HCT116 (cell line): ENCODE measurements around the gene TMEM86A. TPM values are rescaled to one million over a fixed set of nuclear protein-coding genes. Genes with fewer than 3 reads are reported as not detected.

Experiments used
- ATAC-seq: fragments of 200-7000 bp; cut with Tn5 transposase; 2 replicates; pipeline ENCODE4 v1.9.1; 2020; ENCODE audit warnings: mild to moderate bottlenecking, moderate library complexity
- BruUV-seq: library from RNA; stranded (reverse); fragments of 400-500 nt; replicated peaks from 2 replicates; lab custom pipeline; 2021; lab: Mats Ljungman, UMichigan
- CTCF ChIA-PET: fragments of 300-600 bp; sonication (Branson Sonifier 250); formaldehyde crosslinking; loops from one replicate; lab custom pipeline; 2021; ENCODE audit warnings: antibody characterized with exemption; lab: Charles Lee
- POLR2A ChIA-PET: fragments of 300-600, 350-600 bp; sonication (Branson Sonifier 250); formaldehyde crosslinking; loops from one replicate; lab custom pipeline; 2021; ENCODE audit warnings: antibody characterized with exemption; lab: Charles Lee
- RAD21 ChIA-PET, 2 experiments: fragments of 300-600 bp; sonication (Branson Sonifier 250); formaldehyde crosslinking; loops; one replicate each; lab custom pipeline; 2023; ENCODE audit warnings: low total read pairs in 2 of 2; ENCODE audit not compliant: uncharacterized antibody in 2 of 2, unreplicated experiment in 2 of 2, low non-redundant PET in 1 of 2; lab: Charles Lee
- DNase-seq: peaks from one replicate; pipeline ENCODE4 v3.0.0-alpha.2; 2010; ENCODE audit warnings: low read depth, low spot score
- H2AFZ ChIP-seq: fragments of 200-600 bp; shearing (Covaris generic), sonication (generic); 2 replicates; pipeline ENCODE4 v1.6.1; 2017; ENCODE audit warnings: low read depth, mixed run types, mixed read lengths, antibody characterized with exemption, low read length; ENCODE audit not compliant: poor library complexity, severe bottlenecking
- H3K27ac ChIP-seq: 2 replicates; pipeline ENCODE4 v1.5.1; 2012; ENCODE audit warnings: low read depth, low read length
- H3K27me3 ChIP-seq: fragments of 200-600 bp; sonication (generic); 2 replicates; pipeline ENCODE4 v1.6.1; 2016; ENCODE audit warnings: mixed run types, low read length, mixed read lengths; ENCODE audit not compliant: insufficient read depth
- H3K36me3 ChIP-seq, 2 experiments: fragments of 200-500 bp in 1 of 2; fragments of 200-600 bp in 1 of 2; sonication (Bioruptor generic) in 1 of 2; sonication (generic) in 1 of 2; 2 replicates each; pipeline versions ENCODE4 v1.5.1 to v1.6.1; 2014 to 2016; ENCODE audit warnings: low read length in 2 of 2, inconsistent platforms in 1 of 2, mixed read lengths in 1 of 2, mixed run types in 1 of 2; ENCODE audit not compliant: insufficient read depth in 2 of 2, control insufficient read depth in 1 of 2
- H3K4me1 ChIP-seq, 2 experiments: fragments of 200-600 bp in 1 of 2; sonication (generic) in 1 of 2; 2 replicates each; pipeline versions ENCODE4 v1.5.1 to v1.6.1; 2012 to 2017; ENCODE audit warnings: low read length in 2 of 2, inconsistent platforms in 1 of 2, mild to moderate bottlenecking in 1 of 2, mixed read lengths in 1 of 2, mixed run types in 1 of 2, moderate library complexity in 1 of 2; ENCODE audit not compliant: insufficient read depth in 2 of 2, control insufficient read depth in 1 of 2
- H3K4me2 ChIP-seq: fragments of 200-600 bp; sonication (generic); 2 replicates; pipeline ENCODE4 v1.6.1; 2017; ENCODE audit warnings: mixed run types, low read length, mixed read lengths
- H3K4me3 ChIP-seq, 2 experiments: fragments of 200-600 bp in 1 of 2; sonication (generic) in 1 of 2; replicated peaks in 1 of 2; 2 replicates each; pipeline ENCODE4 v1.5.1; 2011 to 2016; ENCODE audit warnings: low read length in 2 of 2, control low read depth in 1 of 2, low read depth in 1 of 2, mild to moderate bottlenecking in 1 of 2, mixed read lengths in 1 of 2, mixed run types in 1 of 2
- H3K79me2 ChIP-seq: fragments of 200-600 bp; sonication (generic); 2 replicates; pipeline ENCODE4 v1.6.1; 2017; ENCODE audit warnings: mild to moderate bottlenecking, mixed run types, low read length, moderate library complexity, mixed read lengths; ENCODE audit not compliant: insufficient read depth
- H3K9ac ChIP-seq: fragments of 200-600 bp; sonication (generic); 2 replicates; pipeline ENCODE4 v1.6.1; 2016; ENCODE audit warnings: low read length, mixed read lengths
- H3K9me2 ChIP-seq: fragments of 200-600 bp; sonication (generic), shearing (Covaris generic); 2 replicates; pipeline ENCODE4 v1.6.1; 2017; ENCODE audit warnings: mixed run types, mild to moderate bottlenecking, moderate library complexity; ENCODE audit not compliant: insufficient read depth
- H3K9me3 ChIP-seq, 2 experiments: fragments of 200-500 bp in 1 of 2; fragments of 200-600 bp in 1 of 2; sonication (Bioruptor generic) in 1 of 2; sonication (generic) in 1 of 2; 2 replicates each; pipeline ENCODE4 v1.6.1; 2014 to 2017; ENCODE audit warnings: low read length in 2 of 2, mixed read lengths in 2 of 2, inconsistent platforms in 1 of 2, low read depth in 1 of 2, mild to moderate bottlenecking in 1 of 2, mixed run types in 1 of 2, moderate library complexity in 1 of 2; ENCODE audit not compliant: control insufficient read depth in 1 of 2, insufficient read depth in 1 of 2
- H4K20me1 ChIP-seq: fragments of 200-600 bp; sonication (generic), shearing (Covaris generic); 2 replicates; pipeline ENCODE4 v1.6.1; 2017; ENCODE audit warnings: mixed run types, mild to moderate bottlenecking, moderate library complexity; ENCODE audit not compliant: insufficient read depth
- ATF3 ChIP-seq: IDR thresholded peaks from 2 replicates; pipeline ENCODE4 v1.6.1; 2012
- CTCF ChIP-seq, 3 experiments: fragments of 200-600 bp in 1 of 3; sonication (generic) in 1 of 3; IDR thresholded peaks in 2 of 3; conservative IDR thresholded peaks in 1 of 3; 2 replicates each; pipeline ENCODE4 v1.5.1; 2012 to 2017; ENCODE audit warnings: low read depth in 2 of 3, low read length in 2 of 3, antibody characterized with exemption in 1 of 3, borderline replicate concordance in 1 of 3, control low read depth in 1 of 3, mild to moderate bottlenecking in 1 of 3, mixed read lengths in 1 of 3, mixed run types in 1 of 3, moderate library complexity in 1 of 3; ENCODE audit not compliant: insufficient read depth in 1 of 3
- ELF1 ChIP-seq: IDR thresholded peaks from 2 replicates; pipeline ENCODE4 v1.6.1; 2012; ENCODE audit warnings: low read depth, borderline replicate concordance
- EZH2 ChIP-seq: fragments of 200-600 bp; sonication (generic); IDR thresholded peaks from 2 replicates; pipeline ENCODE4 v1.6.1; 2017; ENCODE audit warnings: antibody characterized with exemption, mixed run types
- JUND ChIP-seq: IDR thresholded peaks from 2 replicates; pipeline ENCODE4 v1.6.1; 2012
- SP1 ChIP-seq: IDR thresholded peaks from 2 replicates; pipeline ENCODE4 v1.6.1; 2012; ENCODE audit warnings: low read depth
- TCF7L2 ChIP-seq: IDR thresholded peaks from 2 replicates; pipeline ENCODE4 v1.7.0; 2011; ENCODE audit warnings: borderline replicate concordance, inconsistent platforms; ENCODE audit not compliant: insufficient read depth, insufficient read length; ENCODE audit errors: extremely low read depth
- YY1 ChIP-seq: IDR thresholded peaks from 2 replicates; pipeline ENCODE4 v1.6.1; 2011; ENCODE audit warnings: low read length, low read depth, moderate library complexity, mild to moderate bottlenecking; ENCODE audit not compliant: insufficient replicate concordance; ENCODE audit errors: extremely low read depth
- ZBTB33 ChIP-seq: IDR thresholded peaks from 2 replicates; pipeline ENCODE4 v1.6.1; 2011; ENCODE audit warnings: mild to moderate bottlenecking, low read length, moderate library complexity; ENCODE audit not compliant: insufficient replicate concordance; ENCODE audit errors: extremely low read depth
- ZNF274 ChIP-seq: fragments of 200-500 bp; sonication (Bioruptor generic); IDR thresholded peaks from 2 replicates; pipeline ENCODE4 v1.6.1; 2014; ENCODE audit warnings: mild to moderate bottlenecking, low read depth, low read length, inconsistent platforms
- intact Hi-C: fragments of 100-400 bp; cut with micrococcal nuclease; formaldehyde crosslinking; loops from 2 replicates; pipeline ENCODE4 v1.10.0; 2022
- total RNA-seq: library from RNA; stranded (reverse); gene quantifications from one replicate; pipeline ENCODE4 v1.2.1, GENCODE V29; 2021; ENCODE audit not compliant: unreplicated experiment

TMEM86A gene
- total RNA-seq, 1 experiment from 2014 or later = 2.0 TPM

- TF ChIP-seq CTCF (IDR thresholded peaks at IDR 0.05 in 2 of 3, conservative IDR thresholded peaks at IDR 0.05 in 1 of 3; ENCODE audit: borderline replicate concordance in 1 of 3, insufficient read depth in 1 of 3, low read depth in 2 of 3, low read length in 2 of 3) (no peak), TCF7L2 (no peak), YY1 (no peak), ZNF274 (no peak), ATF3 (no peak), SP1 (no peak), ELF1 (no peak)
- TF ChIP-seq, all 23 proteins: peak for 0
Measured at GRCh38 chr11:18743365-18743764, 44.8 kb downstream of the TMEM86A start (continued).

- BruUV-seq = no TSS peak
- no peak for DNase-seq
- POLR2A ChIA-PET = no interaction called here
- TF ChIP-seq TCF7L2 (no peak), JUND (no peak), ZBTB33 (no peak), EZH2 (no peak)
- H2AFZ ChIP-seq = no peak overlapping the region
- RAD21 ChIA-PET = no interaction called here
- H3K4me2 ChIP-seq = no peak overlapping the region
- H3K9me3 ChIP-seq = no peaks in the 10 kb centered on the region
- no peak overlapping the region for H3K9ac ChIP-seq
- H3K9me2 ChIP-seq = no peaks in the 10 kb centered on the region
- H3K27ac ChIP-seq = no peak overlapping the region
- H3K4me3 ChIP-seq = no peak overlapping the region
- ATAC-seq = no peak
- no peaks in the 10 kb centered on the region; a peak in 1 of 4 replicates for H3K36me3 ChIP-seq
- CTCF ChIA-PET = interaction anchor here (1.1 kb wide), 1 partner anchor 22 kb away, joined by 3 read pairs; no protein-coding TSS in a partner anchor
- no peaks in the 10 kb centered on the region for H3K27me3 ChIP-seq
- H4K20me1 ChIP-seq = no peaks in the 10 kb centered on the region
- H3K4me1 ChIP-seq = no peaks in the 10 kb centered on the region
- intact Hi-C loops = no loop called here
- no peaks in the 10 kb centered on the region for H3K79me2 ChIP-seq
Measured at GRCh38 chr11:18743900-18744514, 45.4 kb downstream of the TMEM86A start.
